Mononuclear cell (primary cell): Measurements from ENCODE around the gene C1QTNF4. TPM values are rescaled to one million over a fixed set of nuclear protein-coding genes. Genes with fewer than 3 reads are reported as not detected.

ENCODE experiments used
- H3K27me3 ChIP-seq: 2 replicates; pipeline ENCODE4 v1.6.0; 2011; ENCODE audit warnings: low read length, control low read depth; ENCODE audit not compliant: insufficient read depth
- H3K4me1 ChIP-seq: 2 replicates; pipeline ENCODE4 v1.5.1; 2011; ENCODE audit warnings: mild to moderate bottlenecking, low read length, control low read depth; ENCODE audit not compliant: insufficient read depth
- H3K4me3 ChIP-seq: 2 replicates; pipeline ENCODE4 v1.5.1; 2011; ENCODE audit warnings: mild to moderate bottlenecking, low read length, moderate library complexity
- H3K9me3 ChIP-seq: 2 replicates; pipeline ENCODE4 v1.5.1; 2011; ENCODE audit warnings: low read depth, mild to moderate bottlenecking, control low read depth, low read length
- total RNA-seq: library from RNA; depleted of rRNA; stranded (reverse); fragments of >200 nt; gene quantifications from one replicate; pipeline ENCODE4 v1.2.3, GENCODE V29; 2012

The C1QTNF4 gene
- total RNA-seq, 1 donor: 0.31 TPM

GRCh38 chr11:47587039-47587716, 7.0 kb downstream of the C1QTNF4 start:
- Histone ChIP-seq H3K4me1 (peaks cover 21% of the 10 kb centered on the region), H3K9me3 (no peaks in the 10 kb centered on the region), H3K4me3 (no peak overlapping the region), H3K27me3 (peaks cover 3% of the 10 kb centered on the region)

- no peaks in the 10 kb centered on the region for H3K27me3 ChIP-seq
- H3K4me1 ChIP-seq: peaks cover 13% of the 10 kb centered on the region
- no peaks in the 10 kb centered on the region for H3K9me3 ChIP-seq
- no peak within 1 kb of the TSS for H3K4me3 ChIP-seq
Observed at GRCh38 chr11:47586098-47586855, 7.9 kb downstream of the C1QTNF4 start, which contains the start of gene FAM180B. FAM180B (plus strand) TSS chr11:47586678; CDS start chr11:47586769, 91 bp downstream.

GRCh38 chr11:47583844-47584243, 10.4 kb downstream of the C1QTNF4 start:
- H3K4me3 ChIP-seq: no peak overlapping the region
- H3K27me3 ChIP-seq: no peaks in the 10 kb centered on the region
- peaks cover 29% of the 10 kb centered on the region for H3K4me1 ChIP-seq
- H3K9me3 ChIP-seq: no peaks in the 10 kb centered on the region

- H3K27me3 ChIP-seq: no peaks in the 10 kb centered on the region
- H3K4me1 ChIP-seq: peaks cover 31% of the 10 kb centered on the region
- H3K4me3 ChIP-seq: peak within 1 kb of the TSS; percentile 87
- H3K9me3 ChIP-seq: no peaks in the 10 kb centered on the region
Observed at GRCh38 chr11:47578524-47579494, 15.4 kb downstream of the C1QTNF4 start, which contains the start of the genes KBTBD4 and NDUFS3. KBTBD4 (minus strand) TSS chr11:47578970; CDS start chr11:47578951, 19 bp downstream. NDUFS3 (plus strand) TSS chr11:47579074; CDS start chr11:47579092, 18 bp downstream.

GRCh38 chr11:47577460-47578041, 16.7 kb downstream of the C1QTNF4 start:
- Histone ChIP-seq H3K9me3 (no peaks in the 10 kb centered on the region), H3K4me1 (peaks cover 31% of the 10 kb centered on the region), H3K4me3 (no peak overlapping the region), H3K27me3 (no peaks in the 10 kb centered on the region)

GRCh38 chr11:47573321-47573720, 20.9 kb downstream of the C1QTNF4 start:
- H3K9me3 ChIP-seq: no peaks in the 10 kb centered on the region
- H3K4me3 ChIP-seq: no peak overlapping the region
- H3K27me3 ChIP-seq: no peaks in the 10 kb centered on the region
- peaks cover 13% of the 10 kb centered on the region for H3K4me1 ChIP-seq

GRCh38 chr11:47572715-47573255, 21.4 kb downstream of the C1QTNF4 start:
- H3K9me3 ChIP-seq: no peaks in the 10 kb centered on the region
- no peak overlapping the region for H3K4me3 ChIP-seq
- H3K27me3 ChIP-seq: no peaks in the 10 kb centered on the region
- H3K4me1 ChIP-seq: peaks cover 7% of the 10 kb centered on the region

- H3K27me3 ChIP-seq: no peaks in the 10 kb centered on the region
- H3K4me3 ChIP-seq: no peak overlapping the region
- no peaks in the 10 kb centered on the region for H3K9me3 ChIP-seq
- peaks cover 3% of the 10 kb centered on the region for H3K4me1 ChIP-seq
Observed at GRCh38 chr11:47571895-47572294, 22.3 kb downstream of the C1QTNF4 start.

GRCh38 chr11:47571357-47571729, 22.9 kb downstream of the C1QTNF4 start:
- H3K4me1 ChIP-seq: peaks cover 9% of the 10 kb centered on the region
- no peak overlapping the region for H3K4me3 ChIP-seq
- H3K9me3 ChIP-seq: no peaks in the 10 kb centered on the region
- no peaks in the 10 kb centered on the region for H3K27me3 ChIP-seq

GRCh38 chr11:47570651-47571356, 23.4 kb downstream of the C1QTNF4 start:
- H3K4me1 ChIP-seq: peaks cover 13% of the 10 kb centered on the region
- no peaks in the 10 kb centered on the region for H3K9me3 ChIP-seq
- H3K4me3 ChIP-seq: no peak overlapping the region
- H3K27me3 ChIP-seq: no peaks in the 10 kb centered on the region

- Histone ChIP-seq H3K9me3 (no peaks in the 10 kb centered on the region), H3K4me3 (no peak overlapping the region), H3K27me3 (no peaks in the 10 kb centered on the region), H3K4me1 (peaks cover 19% of the 10 kb centered on the region)
Observed at GRCh38 chr11:47569646-47570045, 24.6 kb downstream of the C1QTNF4 start.

GRCh38 chr11:47566149-47566698, 28.0 kb downstream of the C1QTNF4 start:
- Histone ChIP-seq H3K4me1 (peaks cover 22% of the 10 kb centered on the region), H3K27me3 (no peaks in the 10 kb centered on the region), H3K4me3 (peak overlapping the region; percentile 85), H3K9me3 (no peaks in the 10 kb centered on the region)

- Histone ChIP-seq H3K4me1 (peaks cover 24% of the 10 kb centered on the region), H3K9me3 (no peaks in the 10 kb centered on the region), H3K4me3 (peak within 1 kb of the TSS; percentile 85)
Observed at GRCh38 chr11:47565340-47566148, 28.7 kb downstream of the C1QTNF4 start, which contains the start of gene PTPMT1. PTPMT1 (plus strand) TSS chr11:47565599; CDS start chr11:47565623, 24 bp downstream.

More at GRCh38 chr11:47565340-47566148, 28.7 kb downstream of the C1QTNF4 start, which contains the start of gene PTPMT1:
- H3K27me3 ChIP-seq: no peaks in the 10 kb centered on the region
